Stomach (tissue), 9 donors: ENCODE data around the gene GOLGB1. TPM values are rescaled to one million over a fixed set of nuclear protein-coding genes. Genes with fewer than 3 reads are reported as not detected.

Experiments
- DNase-seq, 2 donors: peaks; one replicate each; pipeline versions ENCODE4 v3.0.0 to v3.0.0-alpha.2; 2013 to 2019
- H3K27ac ChIP-seq, 5 donors: fragments of 200-600 bp in 4 of 5; sonication (generic) in 4 of 5; one replicate each; pipeline ENCODE4 v1.5.1; 2013 to 2019; ENCODE audit warnings: mild to moderate bottlenecking in 1 of 5, moderate library complexity in 1 of 5
- H3K27me3 ChIP-seq, 3 donors: fragments of 200-600 bp; sonication (generic); one replicate each; pipeline ENCODE4 v1.5.1; 2017 to 2019; ENCODE audit warnings: mixed run types in 1 of 3
- H3K36me3 ChIP-seq, 4 donors: fragments of 200-600 bp; sonication (generic); 1 replicate in 3 of 4; 2 replicates in 1 of 4; pipeline ENCODE4 v1.5.1; 2016 to 2019
- H3K4me1 ChIP-seq, 4 donors: fragments of 200-600 bp; sonication (generic); one replicate each; pipeline ENCODE4 v1.5.1; 2016 to 2019
- H3K4me3 ChIP-seq, 4 donors: fragments of 200-600 bp; sonication (generic) in 3 of 4; one replicate each; pipeline ENCODE4 v1.5.1; 2016 to 2019; ENCODE audit warnings: mild to moderate bottlenecking in 1 of 4
- H3K9me3 ChIP-seq, 4 donors: fragments of 200-600 bp; sonication (generic); one replicate each; pipeline ENCODE4 v1.5.1; 2016 to 2019
- EP300 ChIP-seq: sonication (generic); formaldehyde crosslinking; IDR thresholded peaks from one replicate; pipeline ENCODE4 v1.6.1; 2017; ENCODE audit warnings: antibody characterized with exemption
- POLR2A ChIP-seq, 4 donors: fragments of 450-650 bp; IDR thresholded peaks; one replicate each; pipeline ENCODE4 v1.6.1; 2016; ENCODE audit warnings: antibody characterized with exemption in 4 of 4, control low read depth in 2 of 4, mild to moderate bottlenecking in 1 of 4, moderate library complexity in 1 of 4
- POLR2AphosphoS5 ChIP-seq, 3 donors: sonication (generic); formaldehyde crosslinking; IDR thresholded peaks; one replicate each; pipeline ENCODE4 v1.6.1; 2016; ENCODE audit warnings: antibody characterized with exemption in 3 of 3
- WGBS, 5 donors: extraction: QIAGEN DNeasy Blood & Tissue Kit in 3 of 5; methylation state at CpG; one replicate each; pipeline versions ENCODE4 v1.1.5 to v1.1.7; 2013 to 2018; 5-methylcytosine and 5-hydroxymethylcytosine counted together
- intact Hi-C: fragments of 100-400 bp; cut with DNase I; formaldehyde crosslinking; loops from one replicate; pipeline ENCODE4 v1.15.1; 2023; ENCODE audit warnings: low total_unique reads
- polyA plus RNA-seq, 3 donors: library from polyadenylated mRNA; stranded (reverse); fragments of 200-250 nt; gene quantifications; one replicate each; pipeline ENCODE4 v1.2.3, GENCODE V29; 2013
- total RNA-seq, 5 donors: library from RNA; depleted of rRNA; stranded (reverse); fragments of >200 nt; gene quantifications; one replicate each; pipeline versions ENCODE4 v1.1.0 to v1.2.3, GENCODE V29; 2014 to 2016
- TF ChIP-seq, protein P1 (sequence below), 7 experiments: fragments of 450-650 bp in 4 of 7; fragments of 200-600 bp in 3 of 7; sonication (generic) in 3 of 7; IDR thresholded peaks; one replicate each; pipeline ENCODE4 v1.5.1; 2016 to 2019; ENCODE audit warnings: antibody characterized with exemption in 7 of 7, control low read depth in 2 of 7, mild to moderate bottlenecking in 1 of 7
- donor health status: healthy with polysubstance abuse.
- donor health status: Bipolar disorder and iron deficiency.
- donor health status: healthy.

Gene GOLGB1
- total and polyA plus RNA-seq, 8 donors = 6.7 to 81.1 (median 56.2) TPM

DNA sequence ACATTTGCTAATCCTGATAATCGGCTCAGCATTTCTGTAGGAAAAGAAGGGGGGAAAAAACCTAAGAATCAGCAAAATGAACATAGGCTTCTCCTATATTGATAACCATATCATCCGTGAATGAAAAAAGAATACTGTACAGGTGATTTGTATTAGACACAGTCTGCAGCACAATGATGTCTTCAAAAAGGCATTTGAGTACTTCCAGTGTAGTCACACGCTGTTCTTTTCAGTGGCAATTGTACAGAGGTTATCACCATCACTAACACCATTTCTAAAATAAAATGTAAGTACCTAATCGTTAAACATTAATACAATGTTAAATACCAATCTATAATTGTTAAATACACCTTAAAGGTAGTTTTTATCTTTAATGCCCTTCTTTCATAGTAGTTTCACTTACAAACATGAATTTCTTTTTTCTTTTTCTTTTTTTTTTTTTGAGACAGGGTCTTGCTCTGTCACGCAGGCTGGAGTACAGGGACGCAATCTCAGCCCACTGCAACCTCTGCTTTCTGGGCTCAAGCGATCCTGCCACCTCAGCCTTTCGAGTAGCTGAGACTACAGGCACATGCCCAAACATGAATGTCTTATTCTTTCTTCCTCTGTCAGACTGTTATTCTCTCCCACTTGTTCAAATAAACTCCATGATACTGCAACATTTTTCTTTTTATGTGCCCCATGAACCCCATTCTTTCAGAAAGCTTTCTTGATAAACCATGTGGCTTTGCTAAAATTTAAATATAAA lies 18.4 kb downstream of the GOLGB1 start:
- H3K9me3 ChIP-seq = no peaks in the 10 kb centered on the region
- H3K4me1 ChIP-seq = peaks cover 0 to 40% (median 14%) of the 10 kb centered on the region in 4 donors
- no peak for DNase-seq
- peaks cover 7 to 42% (median 38%) of the 10 kb centered on the region in 4 donors for H3K36me3 ChIP-seq
- intact Hi-C loops = no loop called here
- H3K27ac ChIP-seq = no peak overlapping the region
- TF ChIP-seq POLR2A (IDR thresholded peaks at IDR 0.05) (no peak), POLR2AphosphoS5 (IDR thresholded peaks at IDR 0.05) (no peak), EP300 (no peak)
- TF ChIP-seq, protein P1, sequence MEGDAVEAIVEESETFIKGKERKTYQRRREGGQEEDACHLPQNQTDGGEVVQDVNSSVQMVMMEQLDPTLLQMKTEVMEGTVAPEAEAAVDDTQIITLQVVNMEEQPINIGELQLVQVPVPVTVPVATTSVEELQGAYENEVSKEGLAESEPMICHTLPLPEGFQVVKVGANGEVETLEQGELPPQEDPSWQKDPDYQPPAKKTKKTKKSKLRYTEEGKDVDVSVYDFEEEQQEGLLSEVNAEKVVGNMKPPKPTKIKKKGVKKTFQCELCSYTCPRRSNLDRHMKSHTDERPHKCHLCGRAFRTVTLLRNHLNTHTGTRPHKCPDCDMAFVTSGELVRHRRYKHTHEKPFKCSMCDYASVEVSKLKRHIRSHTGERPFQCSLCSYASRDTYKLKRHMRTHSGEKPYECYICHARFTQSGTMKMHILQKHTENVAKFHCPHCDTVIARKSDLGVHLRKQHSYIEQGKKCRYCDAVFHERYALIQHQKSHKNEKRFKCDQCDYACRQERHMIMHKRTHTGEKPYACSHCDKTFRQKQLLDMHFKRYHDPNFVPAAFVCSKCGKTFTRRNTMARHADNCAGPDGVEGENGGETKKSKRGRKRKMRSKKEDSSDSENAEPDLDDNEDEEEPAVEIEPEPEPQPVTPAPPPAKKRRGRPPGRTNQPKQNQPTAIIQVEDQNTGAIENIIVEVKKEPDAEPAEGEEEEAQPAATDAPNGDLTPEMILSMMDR (IDR thresholded peaks at IDR 0.05) = no peak
- no peak overlapping the region for H3K4me3 ChIP-seq
- WGBS, 5 donors = 45 to 62% (median 61%) methylated on average over 8 of the region's 8 CpGs
- H3K27me3 ChIP-seq = no peaks in the 10 kb centered on the region

DNA sequence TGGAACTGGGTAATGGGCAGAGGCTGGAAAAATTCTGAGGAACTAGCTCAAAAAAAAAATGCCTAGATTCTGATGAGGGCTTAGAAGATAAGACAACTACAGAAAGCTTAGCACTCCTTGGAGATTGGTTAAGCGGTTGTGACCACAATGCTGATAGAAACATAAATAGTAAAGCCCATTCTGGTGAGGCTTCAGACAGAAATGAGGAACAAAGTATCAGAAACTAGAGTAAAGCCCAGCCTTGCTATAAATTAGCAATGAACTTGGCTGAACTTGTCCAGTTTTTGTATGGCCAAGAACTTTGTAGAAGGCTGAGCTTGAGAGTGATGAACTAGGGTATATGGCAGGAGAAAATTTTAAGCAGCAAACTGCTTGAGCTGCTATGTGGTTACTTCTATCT lies 25.4 kb downstream of the GOLGB1 start:
- TF ChIP-seq POLR2AphosphoS5 (IDR thresholded peaks at IDR 0.05) = no peak
- no peak for TF ChIP-seq POLR2A (IDR thresholded peaks at IDR 0.05)
- TF ChIP-seq EP300 = no peak
- TF ChIP-seq, protein P1 (IDR thresholded peaks at IDR 0.05) = no peak
- Histone ChIP-seq H3K27me3 (no peaks in the 10 kb centered on the region), H3K27ac (no peak overlapping the region), H3K36me3 (peaks cover 39 to 99% (median 96%) of the 10 kb centered on the region in 4 donors), H3K9me3 (no peaks in the 10 kb centered on the region), H3K4me3 (no peak overlapping the region), H3K4me1 (no peaks in the 10 kb centered on the region)
- peak in 1 of 2 donors; percentile 3 for DNase-seq
- 92 to 100% (median 95%) methylated on average over 1 of the region's 1 CpG for WGBS, 5 donors
- intact Hi-C loops = no loop called here

DNA sequence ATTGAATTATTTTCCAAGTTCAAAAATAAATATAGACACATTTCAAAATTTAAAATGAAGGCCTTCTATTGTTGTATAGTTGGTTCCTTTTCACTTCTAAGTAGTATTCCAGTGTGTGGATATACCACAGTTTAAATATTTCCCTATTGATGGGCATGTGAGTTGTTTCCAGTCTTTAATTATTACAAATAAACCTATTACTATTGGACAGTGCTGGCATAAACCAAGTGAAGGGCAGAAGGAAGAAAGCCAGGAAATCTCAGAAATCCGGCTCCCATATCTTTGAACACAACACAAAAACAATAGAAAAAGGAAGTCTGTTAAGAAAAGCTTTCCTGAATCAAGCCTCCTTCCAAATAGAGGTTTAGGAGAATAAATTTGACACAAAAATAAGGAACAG lies 26.1 kb downstream of the GOLGB1 start:
- no peaks in the 10 kb centered on the region for H3K27me3 ChIP-seq
- intact Hi-C loops = no loop called here
- no peak overlapping the region for H3K27ac ChIP-seq
- no peak for DNase-seq
- 71 to 97% (median 84%) methylated on average over 1 of the region's 1 CpG for WGBS, 5 donors
- no peaks in the 10 kb centered on the region for H3K9me3 ChIP-seq
- H3K4me1 ChIP-seq = no peaks in the 10 kb centered on the region
- H3K4me3 ChIP-seq = no peak overlapping the region
- H3K36me3 ChIP-seq = peaks cover 42 to 99% (median 96%) of the 10 kb centered on the region in 4 donors
- TF ChIP-seq, protein P1 (IDR thresholded peaks at IDR 0.05) = no peak
- TF ChIP-seq POLR2AphosphoS5 (IDR thresholded peaks at IDR 0.05) = no peak
- no peak for TF ChIP-seq EP300
- no peak for TF ChIP-seq POLR2A (IDR thresholded peaks at IDR 0.05)

DNA sequence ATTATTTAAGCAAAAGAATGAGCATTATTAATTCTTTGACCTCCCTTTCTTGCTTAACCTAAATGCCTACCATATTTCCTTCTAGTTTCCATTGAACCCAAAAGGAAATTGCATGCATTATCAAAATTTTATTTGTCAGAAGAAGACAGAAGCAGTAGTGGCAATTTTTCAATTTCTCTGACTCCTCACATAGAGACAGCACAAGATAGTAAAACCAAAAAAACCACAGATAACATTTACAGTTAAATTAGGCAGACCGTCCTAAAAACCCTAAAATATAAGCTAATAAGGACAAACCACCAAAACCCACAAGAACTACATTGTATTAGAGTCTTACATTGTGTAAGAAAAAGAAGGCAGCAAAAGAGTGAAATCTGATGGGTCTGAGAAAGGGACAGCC lies 27.1 kb downstream of the GOLGB1 start:
- 84 to 95% (median 89%) methylated on average over 1 of the region's 1 CpG for WGBS, 5 donors
- Histone ChIP-seq H3K4me3 (no peak overlapping the region), H3K27me3 (no peaks in the 10 kb centered on the region), H3K27ac (no peak overlapping the region), H3K9me3 (no peaks in the 10 kb centered on the region), H3K4me1 (no peaks in the 10 kb centered on the region), H3K36me3 (peaks cover 52 to 99% (median 96%) of the 10 kb centered on the region in 4 donors)
- intact Hi-C loops = no loop called here
- TF ChIP-seq POLR2A (IDR thresholded peaks at IDR 0.05) = no peak
- no peak for TF ChIP-seq EP300
- no peak for TF ChIP-seq POLR2AphosphoS5 (IDR thresholded peaks at IDR 0.05)
- TF ChIP-seq, protein P1 (IDR thresholded peaks at IDR 0.05) = no peak
- DNase-seq = no peak
